ENCODE measurements around the gene NELL2. TPM values are rescaled to one million over a fixed set of nuclear protein-coding genes. Genes with fewer than 3 reads are reported as not detected.

Gene NELL2
- total and polyA plus RNA-seq, 2 experiments from 2014 or later, result not detected

DNA sequence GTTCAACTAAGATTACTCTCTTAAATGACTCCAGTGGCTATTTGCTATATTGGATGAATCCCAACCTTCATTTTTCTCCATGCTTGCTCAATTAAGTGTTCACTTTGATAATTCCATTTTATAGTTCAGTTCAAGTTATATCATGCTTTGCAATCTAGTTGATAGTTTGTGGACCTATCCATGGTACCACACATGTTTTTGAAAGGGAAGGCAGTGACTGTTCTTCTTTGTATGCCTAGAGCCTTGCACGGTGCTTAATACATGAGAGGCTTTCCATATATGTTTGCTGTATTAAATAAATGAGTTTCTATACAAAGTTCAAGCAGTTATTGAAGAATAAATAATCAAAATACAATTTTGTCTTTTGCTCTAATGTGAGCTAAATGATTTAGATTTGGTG is 391.3 kb downstream of the NELL2 start:
- no peaks in the 10 kb centered on the region for H3K79me2 ChIP-seq (ENCODE audit: insufficient read depth)
- 20 to 23% methylated on average over 1 of the region's 1 CpG for WGBS, 2 experiments (ENCODE audit: low coverage in 1 of 2, low lambda C conversion rate in 2 of 2, missing lambda C conversion rate in 2 of 2)
- no peak overlapping the region for H3K4me3 ChIP-seq
- H3K9me3 ChIP-seq (ENCODE audit: low read depth), result no peaks in the 10 kb centered on the region
- no peak overlapping the region for H2AFZ ChIP-seq
- H3K9me2 ChIP-seq (ENCODE audit: insufficient read depth), result no peaks in the 10 kb centered on the region
- H3K27ac ChIP-seq, result no peak overlapping the region
- no peaks in the 10 kb centered on the region for H4K20me1 ChIP-seq (ENCODE audit: insufficient read depth)
- H3K4me2 ChIP-seq (ENCODE audit: unreplicated experiment), result no peak overlapping the region
- TF ChIP-seq EZH2phosphoT487 (IDR thresholded peaks at IDR 0.05; ENCODE audit: insufficient read depth, low read depth) (no peak), EZH2 (IDR thresholded peaks at IDR 0.05; ENCODE audit: insufficient read depth, poor library complexity, severe bottlenecking) (no peak)
- no peak overlapping the region for H3K9ac ChIP-seq
- no peaks in the 10 kb centered on the region for H3K27me3 ChIP-seq (replicated peaks; ENCODE audit: insufficient read depth)
- H3F3A ChIP-seq (ENCODE audit: insufficient read depth), result no peaks in the 10 kb centered on the region
- DNase-seq, result no peak
- in situ Hi-C loops (cut with MboI), result no loop called here
- no peaks in the 10 kb centered on the region for H3K4me1 ChIP-seq (ENCODE audit: insufficient read depth)
- H3K36me3 ChIP-seq (ENCODE audit: low read depth), result no peaks in the 10 kb centered on the region

DNA sequence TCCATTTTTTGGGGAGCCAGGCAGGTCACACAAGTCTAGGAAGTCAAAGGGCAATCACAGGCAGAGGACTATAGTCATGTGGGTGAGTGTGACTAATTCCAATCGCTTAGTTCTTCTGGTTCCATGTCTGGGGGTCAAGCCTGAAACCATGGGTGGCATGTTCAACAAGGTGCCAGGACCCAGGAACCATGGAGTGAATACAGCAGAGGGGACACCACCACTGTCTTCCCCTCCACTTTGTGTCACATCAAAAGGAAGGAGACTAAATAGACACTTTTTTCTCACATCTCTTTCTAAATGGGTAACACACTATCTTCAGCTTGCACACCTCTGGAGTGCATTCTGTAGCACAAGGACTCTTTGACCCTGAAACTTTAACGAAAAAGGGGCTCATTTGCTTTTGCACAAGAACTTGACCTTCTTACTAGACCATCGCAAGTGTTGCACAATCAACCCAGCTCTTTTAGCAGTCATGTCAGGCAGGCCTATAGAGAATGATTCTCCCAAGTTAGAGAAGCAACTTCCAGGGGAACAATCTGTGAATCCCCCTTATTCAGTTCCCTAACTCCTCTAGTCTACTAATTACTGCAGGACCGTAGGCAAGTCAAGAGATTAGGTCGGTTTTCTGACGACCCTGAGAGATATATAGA is 398.7 kb downstream of the NELL2 start:
- no peak overlapping the region for H3K27ac ChIP-seq
- WGBS, 2 experiments (ENCODE audit: low coverage in 1 of 2, low lambda C conversion rate in 2 of 2, missing lambda C conversion rate in 2 of 2), result 25 to 32% methylated on average over 6 of the region's 6 CpGs
- H3K27me3 ChIP-seq (replicated peaks; ENCODE audit: insufficient read depth), result no peaks in the 10 kb centered on the region
- H4K20me1 ChIP-seq (ENCODE audit: insufficient read depth), result no peaks in the 10 kb centered on the region
- no peaks in the 10 kb centered on the region for H3K4me1 ChIP-seq (ENCODE audit: insufficient read depth)
- H3K9me2 ChIP-seq (ENCODE audit: insufficient read depth), result no peaks in the 10 kb centered on the region
- DNase-seq, result no peak
- H2AFZ ChIP-seq, result no peak overlapping the region
- no peak overlapping the region for H3K4me3 ChIP-seq
- H3K79me2 ChIP-seq (ENCODE audit: insufficient read depth), result no peaks in the 10 kb centered on the region
- H3K36me3 ChIP-seq (ENCODE audit: low read depth), result no peaks in the 10 kb centered on the region
- H3K9ac ChIP-seq, result no peak overlapping the region
- in situ Hi-C loops (cut with MboI), result no loop called here
- H3K4me2 ChIP-seq (ENCODE audit: unreplicated experiment), result no peak overlapping the region
- TF ChIP-seq EZH2 (IDR thresholded peaks at IDR 0.05; ENCODE audit: insufficient read depth, poor library complexity, severe bottlenecking) (no peak), EZH2phosphoT487 (IDR thresholded peaks at IDR 0.05; ENCODE audit: insufficient read depth, low read depth) (no peak)
- no peaks in the 10 kb centered on the region for H3K9me3 ChIP-seq (ENCODE audit: low read depth)
- no peaks in the 10 kb centered on the region for H3F3A ChIP-seq (ENCODE audit: insufficient read depth)

DNA sequence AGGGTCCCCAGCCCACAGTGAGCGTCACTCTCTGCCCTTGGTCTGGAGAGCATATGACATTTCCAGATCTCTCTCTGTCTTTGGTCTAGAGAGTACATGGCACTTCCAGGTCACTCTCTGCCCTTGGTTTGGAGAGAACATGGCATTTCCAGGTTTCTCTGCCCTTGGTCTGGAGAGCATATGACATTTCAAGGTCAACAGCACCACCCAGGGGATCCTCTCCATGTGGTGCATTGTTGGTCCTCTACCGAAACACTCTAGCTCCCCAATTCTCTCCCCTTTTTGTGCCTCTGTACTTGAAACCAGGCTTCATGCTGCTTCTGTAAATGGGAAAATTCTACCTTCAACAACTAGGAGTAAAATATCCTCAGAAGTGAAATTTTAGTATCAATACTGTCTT is 399.4 kb downstream of the NELL2 start:
- Histone ChIP-seq H3K27ac (no peak overlapping the region), H3K4me1 (ENCODE audit: insufficient read depth) (no peaks in the 10 kb centered on the region), H3K79me2 (ENCODE audit: insufficient read depth) (no peaks in the 10 kb centered on the region), H3K4me2 (ENCODE audit: unreplicated experiment) (no peak overlapping the region), H3K9ac (no peak overlapping the region), H3K27me3 (replicated peaks; ENCODE audit: insufficient read depth) (no peaks in the 10 kb centered on the region), H3K9me3 (ENCODE audit: low read depth) (no peaks in the 10 kb centered on the region), H4K20me1 (ENCODE audit: insufficient read depth) (no peaks in the 10 kb centered on the region), H3K36me3 (ENCODE audit: low read depth) (no peaks in the 10 kb centered on the region), H3F3A (ENCODE audit: insufficient read depth) (no peaks in the 10 kb centered on the region), H3K4me3 (no peak overlapping the region), H3K9me2 (ENCODE audit: insufficient read depth) (no peaks in the 10 kb centered on the region), H2AFZ (no peak overlapping the region)
- TF ChIP-seq EZH2phosphoT487 (IDR thresholded peaks at IDR 0.05; ENCODE audit: insufficient read depth, low read depth), result no peak
- no peak for TF ChIP-seq EZH2 (IDR thresholded peaks at IDR 0.05; ENCODE audit: insufficient read depth, poor library complexity, severe bottlenecking)
- no peak for DNase-seq
- in situ Hi-C loops (cut with MboI), result no loop called here
- 21 to 44% methylated on average over 2 of the region's 2 CpGs for WGBS, 2 experiments (ENCODE audit: low coverage in 1 of 2, low lambda C conversion rate in 2 of 2, missing lambda C conversion rate in 2 of 2)

DNA sequence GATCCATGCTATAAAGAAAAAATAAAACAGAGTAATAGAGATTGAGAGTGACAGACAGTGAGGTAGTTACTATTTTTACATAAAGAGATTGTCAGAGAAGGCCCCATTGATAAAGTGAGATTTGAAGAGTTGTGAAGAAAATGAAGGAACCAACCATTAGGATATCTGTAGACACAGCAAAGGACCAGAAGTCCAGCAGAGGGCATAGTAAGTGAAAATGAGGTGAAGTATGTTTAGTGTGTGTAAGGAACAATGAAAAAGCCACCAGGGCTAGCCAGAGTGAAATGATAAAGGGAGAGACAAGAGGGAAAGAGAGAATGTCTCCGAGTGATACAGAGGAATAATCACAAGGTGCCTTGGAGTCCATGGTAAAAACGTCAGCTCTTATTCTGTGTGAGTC is 411.0 kb downstream of the NELL2 start:
- DNase-seq, result no peak
- in situ Hi-C loops (cut with MboI), result no loop called here
- no peaks in the 10 kb centered on the region for H3K4me1 ChIP-seq (ENCODE audit: insufficient read depth)
- 3 to 13% methylated on average over 2 of the region's 2 CpGs for WGBS, 2 experiments (ENCODE audit: low coverage in 1 of 2, low lambda C conversion rate in 2 of 2, missing lambda C conversion rate in 2 of 2)
- no peaks in the 10 kb centered on the region for H3K36me3 ChIP-seq (ENCODE audit: low read depth)
- H3F3A ChIP-seq (ENCODE audit: insufficient read depth), result no peaks in the 10 kb centered on the region
- no peaks in the 10 kb centered on the region for H3K9me2 ChIP-seq (ENCODE audit: insufficient read depth)
- no peak overlapping the region for H3K9ac ChIP-seq
- no peak overlapping the region for H2AFZ ChIP-seq
- no peak for TF ChIP-seq EZH2 (IDR thresholded peaks at IDR 0.05; ENCODE audit: insufficient read depth, poor library complexity, severe bottlenecking)
- no peak for TF ChIP-seq EZH2phosphoT487 (IDR thresholded peaks at IDR 0.05; ENCODE audit: insufficient read depth, low read depth)
- H4K20me1 ChIP-seq (ENCODE audit: insufficient read depth), result no peaks in the 10 kb centered on the region
- H3K9me3 ChIP-seq (ENCODE audit: low read depth), result no peaks in the 10 kb centered on the region
- H3K79me2 ChIP-seq (ENCODE audit: insufficient read depth), result no peaks in the 10 kb centered on the region
- H3K4me2 ChIP-seq (ENCODE audit: unreplicated experiment), result no peak overlapping the region
- no peak overlapping the region for H3K27ac ChIP-seq
- no peak overlapping the region for H3K4me3 ChIP-seq
- no peaks in the 10 kb centered on the region for H3K27me3 ChIP-seq (replicated peaks; ENCODE audit: insufficient read depth)

DNA sequence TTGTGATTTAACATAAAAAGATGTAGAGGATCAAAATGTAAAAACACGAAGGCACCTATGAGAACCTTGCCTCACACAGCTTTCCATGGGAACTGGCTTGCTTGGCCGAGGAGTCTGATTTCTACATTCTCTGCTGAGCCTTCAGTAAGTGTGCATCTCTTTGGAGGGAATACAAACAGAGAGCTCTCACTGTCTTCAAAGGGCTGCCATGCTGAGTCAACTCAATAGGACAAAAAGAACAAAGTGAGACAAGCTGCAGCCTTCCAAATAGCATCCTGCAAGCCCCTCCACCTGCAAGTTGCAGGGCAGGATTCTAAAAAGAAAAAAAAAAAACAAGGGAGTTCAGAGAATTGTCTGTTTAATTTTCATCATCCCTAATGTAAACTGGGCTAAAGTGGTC is 411.9 kb downstream of the NELL2 start:
- Histone ChIP-seq H3K79me2 (ENCODE audit: insufficient read depth) (no peaks in the 10 kb centered on the region), H3K36me3 (ENCODE audit: low read depth) (no peaks in the 10 kb centered on the region), H3K27ac (no peak overlapping the region), H2AFZ (no peak overlapping the region), H3K9ac (no peak overlapping the region), H3K9me3 (ENCODE audit: low read depth) (no peaks in the 10 kb centered on the region), H3K9me2 (ENCODE audit: insufficient read depth) (no peaks in the 10 kb centered on the region), H3K27me3 (replicated peaks; ENCODE audit: insufficient read depth) (no peaks in the 10 kb centered on the region), H3K4me1 (ENCODE audit: insufficient read depth) (no peaks in the 10 kb centered on the region), H4K20me1 (ENCODE audit: insufficient read depth) (no peaks in the 10 kb centered on the region), H3K4me2 (ENCODE audit: unreplicated experiment) (no peak overlapping the region), H3K4me3 (no peak overlapping the region), H3F3A (ENCODE audit: insufficient read depth) (no peaks in the 10 kb centered on the region)
- no peak for DNase-seq
- TF ChIP-seq EZH2phosphoT487 (IDR thresholded peaks at IDR 0.05; ENCODE audit: insufficient read depth, low read depth), result no peak
- no peak for TF ChIP-seq EZH2 (IDR thresholded peaks at IDR 0.05; ENCODE audit: insufficient read depth, poor library complexity, severe bottlenecking)
- WGBS, 2 experiments (ENCODE audit: low coverage in 1 of 2, low lambda C conversion rate in 2 of 2, missing lambda C conversion rate in 2 of 2), result 10 to 14% methylated on average over 2 of the region's 2 CpGs
- in situ Hi-C loops (cut with MboI), result no loop called here
